GM23338 (cell line): ENCODE results near the gene VCPKMT. TPM values are rescaled to one million over a fixed set of nuclear protein-coding genes. Genes with fewer than 3 reads are reported as not detected.

Source experiments
- ATAC-seq: fragments of 200-7000 bp; cut with Tn5 transposase; 3 replicates; pipeline ENCODE4 v1.9.1; 2020
- DNase-seq: peaks from one replicate; pipeline ENCODE4 v3.0.0-alpha.2; 2015; ENCODE audit warnings: low spot score
- H2AFZ ChIP-seq: fragments of 200-600 bp; sonication (generic); 2 replicates; pipeline ENCODE4 v1.8.0; 2016; ENCODE audit warnings: antibody characterized with exemption, mild to moderate bottlenecking, moderate library complexity
- H3F3A ChIP-seq: fragments of 200-600 bp; sonication (generic); replicated peaks from 2 replicates; pipeline ENCODE4 v1.8.0; 2017; ENCODE audit warnings: antibody characterized with exemption, mixed run types, low read depth
- H3K27ac ChIP-seq: fragments of 200-600 bp; sonication (generic); 2 replicates; pipeline ENCODE4 v1.6.1; 2016; ENCODE audit warnings: low read depth
- H3K27me3 ChIP-seq: fragments of 200-600 bp; sonication (generic); 2 replicates; pipeline ENCODE4 v1.8.0; 2016; ENCODE audit warnings: mild to moderate bottlenecking, mixed run types, moderate library complexity; ENCODE audit not compliant: insufficient read depth
- H3K36me3 ChIP-seq: fragments of 200-600 bp; sonication (generic); 2 replicates; pipeline ENCODE4 v1.8.0; 2016; ENCODE audit warnings: mild to moderate bottlenecking; ENCODE audit not compliant: insufficient read depth
- H3K4me1 ChIP-seq: fragments of 200-600 bp; sonication (generic); 2 replicates; pipeline ENCODE4 v1.8.0; 2016; ENCODE audit warnings: mild to moderate bottlenecking, moderate library complexity; ENCODE audit not compliant: insufficient read depth
- H3K4me2 ChIP-seq: fragments of 200-600 bp; sonication (generic); 2 replicates; pipeline ENCODE4 v1.7.1; 2017; ENCODE audit warnings: mixed run types
- H3K4me3 ChIP-seq: fragments of 200-600 bp; sonication (generic); 2 replicates; pipeline ENCODE4 v1.6.1; 2016; ENCODE audit warnings: mixed run types
- H3K79me2 ChIP-seq: fragments of 200-600 bp; sonication (generic); replicated peaks from 2 replicates; pipeline ENCODE4 v1.8.0; 2017; ENCODE audit warnings: mild to moderate bottlenecking; ENCODE audit not compliant: insufficient read depth
- H3K9me2 ChIP-seq: fragments of 200-600 bp; sonication (generic); 2 replicates; pipeline ENCODE4 v1.8.0; 2017; ENCODE audit not compliant: insufficient read depth
- H4K20me1 ChIP-seq: fragments of 200-600 bp; sonication (generic); replicated peaks from 2 replicates; pipeline ENCODE4 v1.8.0; 2017; ENCODE audit warnings: mild to moderate bottlenecking; ENCODE audit not compliant: insufficient read depth
- H3K27ac Mint-ChIP-seq: 2 replicates; pipeline ENCODE4 v1.8.0; 2020; ENCODE audit warnings: inconsistent platforms, mild to moderate bottlenecking, moderate library complexity, mixed read lengths
- H3K27me3 Mint-ChIP-seq: 3 replicates; pipeline ENCODE4 v1.8.0; 2022; ENCODE audit warnings: low read depth, mild to moderate bottlenecking, moderate library complexity, mixed read lengths, inconsistent platforms; ENCODE audit not compliant: insufficient read depth, poor library complexity
- H3K36me3 Mint-ChIP-seq: 3 replicates; pipeline ENCODE4 v1.8.0; 2021; ENCODE audit warnings: low read depth, mild to moderate bottlenecking, inconsistent platforms, moderate library complexity, mixed read lengths
- H3K4me1 Mint-ChIP-seq: 3 replicates; pipeline ENCODE4 v1.8.0; 2020; ENCODE audit warnings: mild to moderate bottlenecking, inconsistent platforms, mixed read lengths
- H3K4me3 Mint-ChIP-seq: 3 replicates; pipeline ENCODE4 v1.8.0; 2021; ENCODE audit warnings: moderate library complexity, mild to moderate bottlenecking, inconsistent platforms, mixed read lengths
- H3K9me3 Mint-ChIP-seq: 3 replicates; pipeline ENCODE4 v1.8.0; 2020; ENCODE audit warnings: moderate library complexity, mild to moderate bottlenecking, inconsistent platforms, mixed read lengths
- CREB1 ChIP-seq: fragments of 250-450 bp; sonication (Bioruptor Pico); IDR thresholded peaks from 2 replicates; pipeline ENCODE4 v1.5.0; 2020; ENCODE audit warnings: low read depth, mild to moderate bottlenecking, moderate library complexity
- EZH2 ChIP-seq: fragments of 200-600 bp; sonication (generic); IDR thresholded peaks from one replicate; pipeline ENCODE4 v1.8.0; 2017; ENCODE audit warnings: antibody characterized with exemption, mild to moderate bottlenecking, low read depth; ENCODE audit not compliant: unreplicated experiment
- EZH2phosphoT487 ChIP-seq: fragments of 200-600 bp; sonication (generic); IDR thresholded peaks from one replicate; pipeline ENCODE4 v1.8.1; 2018; ENCODE audit warnings: antibody characterized with exemption; ENCODE audit not compliant: unreplicated experiment
- JUNB ChIP-seq: IDR thresholded peaks from one replicate; pipeline ENCODE4 v1.6.1; 2016; ENCODE audit warnings: antibody characterized with exemption; ENCODE audit not compliant: unreplicated experiment
- NANOG ChIP-seq: IDR thresholded peaks from 2 replicates; pipeline ENCODE4 v1.6.1; 2016; ENCODE audit warnings: antibody characterized with exemption, borderline replicate concordance
- STAT1 ChIP-seq: IDR thresholded peaks from one replicate; pipeline ENCODE4 v1.6.1; 2016; ENCODE audit warnings: antibody characterized with exemption; ENCODE audit not compliant: unreplicated experiment
- ZNF114 ChIP-seq: fragments of 250-450 bp; sonication (Bioruptor Pico); IDR thresholded peaks from 2 replicates; pipeline ENCODE4 v1.5.0; 2020; ENCODE audit warnings: mild to moderate bottlenecking, moderate library complexity
- ZNF331 ChIP-seq: fragments of 250-450 bp; sonication (Bioruptor Pico); IDR thresholded peaks from 2 replicates; pipeline ENCODE4 v1.5.0; 2020; ENCODE audit warnings: low read depth, mild to moderate bottlenecking, moderate library complexity
- polyA plus RNA-seq: library from polyadenylated mRNA; unstranded; fragments of >200 nt; fragmentation: Nextera tagmentation; extraction: Ambion mirVana; gene quantifications from 2 replicates; pipeline ENCODE4 v1.2.1, GENCODE V29; 2016
- total RNA-seq: library from RNA; depleted of rRNA; stranded (reverse); fragments of >200 nt; shearing (Covaris generic); gene quantifications from 2 replicates; pipeline ENCODE4 v1.2.3, GENCODE V29; 2014
- TF ChIP-seq, protein P1 (sequence below): IDR thresholded peaks from 2 replicates; pipeline ENCODE4 v1.6.1; 2016; ENCODE audit warnings: antibody characterized with exemption
- TF ChIP-seq, protein P2 (sequence below), 2 experiments: fragments of 200-600 bp in 1 of 2; sonication (generic) in 1 of 2; conservative IDR thresholded peaks; 2 replicates each; pipeline versions ENCODE4 v1.5.1 to v1.6.1; 2016 to 2017; ENCODE audit warnings: antibody characterized with exemption in 2 of 2, low read depth in 2 of 2, mild to moderate bottlenecking in 2 of 2, moderate library complexity in 1 of 2
- TF ChIP-seq, protein P3 (sequence below): IDR thresholded peaks from one replicate; pipeline ENCODE4 v1.6.1; 2018; ENCODE audit warnings: antibody characterized with exemption; ENCODE audit not compliant: unreplicated experiment

VCPKMT gene
- total and polyA plus RNA-seq, 2 experiments from 2014 or later: 12.3 to 15.8 TPM

DNA sequence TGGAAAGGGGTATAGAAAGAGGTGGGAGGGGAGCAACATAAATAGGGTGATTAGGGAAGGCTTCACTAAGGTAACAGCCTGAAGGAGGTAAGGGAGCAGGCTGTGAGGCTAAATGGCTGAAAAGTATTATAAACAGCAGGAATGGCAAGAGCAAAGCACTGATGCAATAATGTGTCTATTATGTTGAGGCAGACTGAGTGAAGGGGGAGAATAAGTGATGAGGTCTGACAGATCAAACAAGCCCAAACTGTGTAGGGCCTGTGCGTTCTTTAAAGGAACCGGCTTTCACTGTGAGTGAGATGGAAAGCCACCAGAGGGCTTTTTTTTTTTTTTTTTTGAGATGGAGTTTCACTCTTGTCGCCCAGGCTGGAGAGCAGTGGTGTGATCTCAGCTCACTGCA, 6.7 kb upstream of the VCPKMT start (continued):
- TF ChIP-seq, protein P1, sequence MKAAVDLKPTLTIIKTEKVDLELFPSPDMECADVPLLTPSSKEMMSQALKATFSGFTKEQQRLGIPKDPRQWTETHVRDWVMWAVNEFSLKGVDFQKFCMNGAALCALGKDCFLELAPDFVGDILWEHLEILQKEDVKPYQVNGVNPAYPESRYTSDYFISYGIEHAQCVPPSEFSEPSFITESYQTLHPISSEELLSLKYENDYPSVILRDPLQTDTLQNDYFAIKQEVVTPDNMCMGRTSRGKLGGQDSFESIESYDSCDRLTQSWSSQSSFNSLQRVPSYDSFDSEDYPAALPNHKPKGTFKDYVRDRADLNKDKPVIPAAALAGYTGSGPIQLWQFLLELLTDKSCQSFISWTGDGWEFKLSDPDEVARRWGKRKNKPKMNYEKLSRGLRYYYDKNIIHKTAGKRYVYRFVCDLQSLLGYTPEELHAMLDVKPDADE: no peak
- TF ChIP-seq NANOG (no peak), JUNB (no peak), EZH2 (no peak), STAT1 (no peak), ZNF331 (CRISPR knock-in tag) (no peak), CREB1 (CRISPR knock-in tag) (no peak)
- TF ChIP-seq, protein P2, sequence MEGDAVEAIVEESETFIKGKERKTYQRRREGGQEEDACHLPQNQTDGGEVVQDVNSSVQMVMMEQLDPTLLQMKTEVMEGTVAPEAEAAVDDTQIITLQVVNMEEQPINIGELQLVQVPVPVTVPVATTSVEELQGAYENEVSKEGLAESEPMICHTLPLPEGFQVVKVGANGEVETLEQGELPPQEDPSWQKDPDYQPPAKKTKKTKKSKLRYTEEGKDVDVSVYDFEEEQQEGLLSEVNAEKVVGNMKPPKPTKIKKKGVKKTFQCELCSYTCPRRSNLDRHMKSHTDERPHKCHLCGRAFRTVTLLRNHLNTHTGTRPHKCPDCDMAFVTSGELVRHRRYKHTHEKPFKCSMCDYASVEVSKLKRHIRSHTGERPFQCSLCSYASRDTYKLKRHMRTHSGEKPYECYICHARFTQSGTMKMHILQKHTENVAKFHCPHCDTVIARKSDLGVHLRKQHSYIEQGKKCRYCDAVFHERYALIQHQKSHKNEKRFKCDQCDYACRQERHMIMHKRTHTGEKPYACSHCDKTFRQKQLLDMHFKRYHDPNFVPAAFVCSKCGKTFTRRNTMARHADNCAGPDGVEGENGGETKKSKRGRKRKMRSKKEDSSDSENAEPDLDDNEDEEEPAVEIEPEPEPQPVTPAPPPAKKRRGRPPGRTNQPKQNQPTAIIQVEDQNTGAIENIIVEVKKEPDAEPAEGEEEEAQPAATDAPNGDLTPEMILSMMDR (conservative IDR thresholded peaks at IDR 0.05; ENCODE audit: low read depth in 2 of 2): no peak

DNA sequence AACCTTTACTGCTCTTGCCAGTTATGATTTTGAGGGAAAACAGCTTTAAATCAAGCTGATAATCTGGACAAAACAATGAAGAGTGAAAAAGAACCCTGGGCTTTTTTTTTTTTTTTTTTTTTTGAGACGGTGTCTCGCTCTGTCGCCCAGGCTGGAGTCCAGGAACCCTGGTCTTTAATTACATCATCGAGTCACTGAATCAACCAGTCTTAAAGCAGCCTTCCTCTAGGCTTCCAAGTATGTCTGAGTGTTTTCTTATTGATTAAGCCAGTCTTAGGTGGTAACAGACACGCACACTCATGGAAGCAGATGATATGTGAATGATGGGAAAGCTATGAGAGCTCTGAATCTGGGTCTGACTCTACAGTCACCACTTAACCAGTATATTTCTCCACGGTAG, 5.9 kb upstream of the VCPKMT start:
- Histone ChIP-seq H3K36me3 (no peaks in the 10 kb centered on the region), H4K20me1 (no peaks in the 10 kb centered on the region), H3F3A (no peaks in the 10 kb centered on the region), H3K27me3 (no peaks in the 10 kb centered on the region), H3K4me1 (peaks cover 6% of the 10 kb centered on the region), H2AFZ (no peak overlapping the region), H3K4me2 (no peak overlapping the region), H3K9me2 (no peaks in the 10 kb centered on the region), H3K79me2 (no peaks in the 10 kb centered on the region), H3K4me3 (no peak overlapping the region), H3K27ac (no peak overlapping the region)
- no peak for DNase-seq
- no peak overlapping the region for H3K4me3 Mint-ChIP-seq
- no peaks in the 10 kb centered on the region for H3K36me3 Mint-ChIP-seq
- H3K9me3 Mint-ChIP-seq: no peaks in the 10 kb centered on the region
- ATAC-seq: no peak
- H3K27me3 Mint-ChIP-seq: no peaks in the 10 kb centered on the region
- TF ChIP-seq JUNB (no peak), CREB1 (CRISPR knock-in tag) (no peak), ZNF114 (CRISPR knock-in tag) (no peak), NANOG (no peak), ZNF331 (CRISPR knock-in tag) (no peak), STAT1 (no peak), EZH2phosphoT487 (no peak)
- TF ChIP-seq, protein P3, sequence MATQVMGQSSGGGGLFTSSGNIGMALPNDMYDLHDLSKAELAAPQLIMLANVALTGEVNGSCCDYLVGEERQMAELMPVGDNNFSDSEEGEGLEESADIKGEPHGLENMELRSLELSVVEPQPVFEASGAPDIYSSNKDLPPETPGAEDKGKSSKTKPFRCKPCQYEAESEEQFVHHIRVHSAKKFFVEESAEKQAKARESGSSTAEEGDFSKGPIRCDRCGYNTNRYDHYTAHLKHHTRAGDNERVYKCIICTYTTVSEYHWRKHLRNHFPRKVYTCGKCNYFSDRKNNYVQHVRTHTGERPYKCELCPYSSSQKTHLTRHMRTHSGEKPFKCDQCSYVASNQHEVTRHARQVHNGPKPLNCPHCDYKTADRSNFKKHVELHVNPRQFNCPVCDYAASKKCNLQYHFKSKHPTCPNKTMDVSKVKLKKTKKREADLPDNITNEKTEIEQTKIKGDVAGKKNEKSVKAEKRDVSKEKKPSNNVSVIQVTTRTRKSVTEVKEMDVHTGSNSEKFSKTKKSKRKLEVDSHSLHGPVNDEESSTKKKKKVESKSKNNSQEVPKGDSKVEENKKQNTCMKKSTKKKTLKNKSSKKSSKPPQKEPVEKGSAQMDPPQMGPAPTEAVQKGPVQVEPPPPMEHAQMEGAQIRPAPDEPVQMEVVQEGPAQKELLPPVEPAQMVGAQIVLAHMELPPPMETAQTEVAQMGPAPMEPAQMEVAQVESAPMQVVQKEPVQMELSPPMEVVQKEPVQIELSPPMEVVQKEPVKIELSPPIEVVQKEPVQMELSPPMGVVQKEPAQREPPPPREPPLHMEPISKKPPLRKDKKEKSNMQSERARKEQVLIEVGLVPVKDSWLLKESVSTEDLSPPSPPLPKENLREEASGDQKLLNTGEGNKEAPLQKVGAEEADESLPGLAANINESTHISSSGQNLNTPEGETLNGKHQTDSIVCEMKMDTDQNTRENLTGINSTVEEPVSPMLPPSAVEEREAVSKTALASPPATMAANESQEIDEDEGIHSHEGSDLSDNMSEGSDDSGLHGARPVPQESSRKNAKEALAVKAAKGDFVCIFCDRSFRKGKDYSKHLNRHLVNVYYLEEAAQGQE: no peak
- TF ChIP-seq, protein P1: no peak
- peaks cover 14% of the 10 kb centered on the region for H3K4me1 Mint-ChIP-seq
- H3K27ac Mint-ChIP-seq: no peak overlapping the region
